Astrocyte (in vitro differentiated cells and primary cell): ENCODE data around the gene AGPAT3. TPM values are rescaled to one million over a fixed set of nuclear protein-coding genes. Genes with fewer than 3 reads are reported as not detected.

Experiments used
- DNase-seq: peaks from one replicate; pipeline ENCODE4 v3.0.0-alpha.2; 2010; ENCODE audit warnings: low read depth
- FAIRE-seq: peaks from 2 replicates; lab custom pipeline; 2011; peaks lifted over from hg19 to GRCh38; lab: Jason Lieb, UNC
- H2AFZ ChIP-seq: 2 replicates; pipeline ENCODE4 v1.6.0; 2012; ENCODE audit warnings: low read depth, low read length, inconsistent platforms
- H3K27ac ChIP-seq: 2 replicates; pipeline ENCODE4 v1.5.1; 2011; ENCODE audit warnings: low read depth, low read length, inconsistent platforms
- H3K27me3 ChIP-seq: 2 replicates; pipeline ENCODE4 v1.6.0; 2011; ENCODE audit warnings: low read length, inconsistent platforms; ENCODE audit not compliant: insufficient read depth
- H3K36me3 ChIP-seq: 2 replicates; pipeline ENCODE4 v1.5.1; 2011; ENCODE audit warnings: low read length, inconsistent platforms; ENCODE audit not compliant: insufficient read depth
- H3K4me1 ChIP-seq: 2 replicates; pipeline ENCODE4 v1.5.1; 2011; ENCODE audit warnings: low read length, inconsistent platforms; ENCODE audit not compliant: insufficient read depth
- H3K4me2 ChIP-seq: 2 replicates; pipeline ENCODE4 v1.6.0; 2012; ENCODE audit warnings: low read length, inconsistent platforms
- H3K4me3 ChIP-seq: 2 replicates; pipeline ENCODE4 v1.5.1; 2011; ENCODE audit warnings: low read depth, mild to moderate bottlenecking, low read length, inconsistent platforms; ENCODE audit not compliant: insufficient read depth
- H3K79me2 ChIP-seq: 2 replicates; pipeline ENCODE4 v1.6.0; 2012; ENCODE audit warnings: mild to moderate bottlenecking, low read length, inconsistent platforms; ENCODE audit not compliant: insufficient read depth
- H3K9ac ChIP-seq: 2 replicates; pipeline ENCODE4 v1.6.0; 2012; ENCODE audit warnings: mild to moderate bottlenecking, low read length, inconsistent platforms
- H3K9me3 ChIP-seq: 2 replicates; pipeline ENCODE4 v1.5.1; 2012; ENCODE audit warnings: low read depth, mild to moderate bottlenecking, low read length, inconsistent platforms; ENCODE audit not compliant: insufficient read depth
- H4K20me1 ChIP-seq: 2 replicates; pipeline ENCODE4 v1.6.0; 2012; ENCODE audit warnings: low read length, inconsistent platforms; ENCODE audit not compliant: insufficient read depth
- H3K27ac Mint-ChIP-seq: one replicate; pipeline ENCODE4 v1.8.0; 2021; ENCODE audit warnings: mild to moderate bottlenecking, mixed read lengths; ENCODE audit not compliant: unreplicated experiment
- H3K27me3 Mint-ChIP-seq: one replicate; pipeline ENCODE4 v1.8.0; 2021; ENCODE audit warnings: low read depth, mixed read lengths; ENCODE audit not compliant: unreplicated experiment
- H3K36me3 Mint-ChIP-seq: one replicate; pipeline ENCODE4 v1.8.0; 2021; ENCODE audit warnings: low read depth, mixed read lengths; ENCODE audit not compliant: unreplicated experiment
- H3K4me1 Mint-ChIP-seq: one replicate; pipeline ENCODE4 v1.8.0; 2021; ENCODE audit warnings: low read depth, mixed read lengths; ENCODE audit not compliant: unreplicated experiment
- H3K4me3 Mint-ChIP-seq: one replicate; pipeline ENCODE4 v1.8.0; 2021; ENCODE audit warnings: mild to moderate bottlenecking, moderate library complexity, mixed read lengths; ENCODE audit not compliant: unreplicated experiment
- H3K9me3 Mint-ChIP-seq: one replicate; pipeline ENCODE4 v1.8.0; 2021; ENCODE audit warnings: mild to moderate bottlenecking, mixed read lengths; ENCODE audit not compliant: unreplicated experiment
- CTCF ChIP-seq: IDR thresholded peaks from 2 replicates; pipeline ENCODE4 v1.5.1; 2011; ENCODE audit warnings: low read depth, mild to moderate bottlenecking, inconsistent platforms, low read length, moderate library complexity; ENCODE audit not compliant: insufficient read depth
- EZH2 ChIP-seq: IDR thresholded peaks from 2 replicates; pipeline ENCODE4 v1.6.1; 2012; ENCODE audit warnings: mild to moderate bottlenecking, low read length, inconsistent platforms; ENCODE audit not compliant: insufficient read depth
- total RNA-seq: library from RNA; stranded (reverse); gene quantifications from 2 replicates; pipeline ENCODE4 v1.2.1, GENCODE V29; 2021

Gene AGPAT3
- total RNA-seq, 1 donor from 2014 or later: 34.7 TPM

- Histone ChIP-seq H3K36me3 (no peaks in the 10 kb centered on the region), H3K79me2 (peaks cover 52% of the 10 kb centered on the region), H4K20me1 (peaks cover 70% of the 10 kb centered on the region), H3K9me3 (no peaks in the 10 kb centered on the region), H3K4me1 (no peaks in the 10 kb centered on the region), H3K27ac (no peak overlapping the region), H3K4me3 (no peak overlapping the region), H3K27me3 (no peaks in the 10 kb centered on the region), H3K4me2 (no peak overlapping the region), H2AFZ (no peak overlapping the region), H3K9ac (no peak overlapping the region)
- no peak for FAIRE-seq
- no peak overlapping the region for H3K4me3 Mint-ChIP-seq
- H3K4me1 Mint-ChIP-seq: no peaks in the 10 kb centered on the region
- no peak overlapping the region for H3K27ac Mint-ChIP-seq
- H3K27me3 Mint-ChIP-seq: no peaks in the 10 kb centered on the region
- TF ChIP-seq EZH2: no peak
- no peak for TF ChIP-seq CTCF
- DNase-seq: no peak
- H3K36me3 Mint-ChIP-seq: peaks cover 8% of the 10 kb centered on the region
- H3K9me3 Mint-ChIP-seq: no peaks in the 10 kb centered on the region
Measured at GRCh38 chr21:43874085-43874805, 9.2 kb downstream of the AGPAT3 start.

- Mint-ChIP-seq H3K4me1 (peaks cover 12% of the 10 kb centered on the region), H3K36me3 (peaks cover 11% of the 10 kb centered on the region), H3K27ac (no peak overlapping the region), H3K9me3 (no peaks in the 10 kb centered on the region), H3K27me3 (no peaks in the 10 kb centered on the region), H3K4me3 (no peak overlapping the region)
- DNase-seq (no peak), FAIRE-seq (no peak)
- TF ChIP-seq EZH2 (no peak), CTCF (no peak)
- Histone ChIP-seq H3K4me2 (no peak overlapping the region), H3K4me1 (peaks cover 6% of the 10 kb centered on the region), H3K27me3 (no peaks in the 10 kb centered on the region), H2AFZ (no peak overlapping the region), H3K4me3 (no peak overlapping the region), H4K20me1 (peaks cover 67% of the 10 kb centered on the region), H3K9ac (no peak overlapping the region), H3K9me3 (no peaks in the 10 kb centered on the region), H3K36me3 (no peaks in the 10 kb centered on the region), H3K79me2 (peaks cover 42% of the 10 kb centered on the region), H3K27ac (no peak overlapping the region)
Measured at GRCh38 chr21:43876605-43877004, 11.6 kb downstream of the AGPAT3 start.

- Mint-ChIP-seq H3K27ac (peak overlapping the region; percentile 14), H3K4me1 (peaks cover 12% of the 10 kb centered on the region), H3K9me3 (no peaks in the 10 kb centered on the region), H3K36me3 (peaks cover 9% of the 10 kb centered on the region), H3K4me3 (no peak overlapping the region), H3K27me3 (no peaks in the 10 kb centered on the region)
- TF ChIP-seq EZH2 (no peak), CTCF (no peak)
- Histone ChIP-seq H3K9ac (no peak overlapping the region), H3K9me3 (no peaks in the 10 kb centered on the region), H3K4me2 (no peak overlapping the region), H2AFZ (no peak overlapping the region), H3K36me3 (no peaks in the 10 kb centered on the region), H3K27ac (no peak overlapping the region), H3K79me2 (peaks cover 37% of the 10 kb centered on the region), H4K20me1 (peaks cover 74% of the 10 kb centered on the region), H3K4me1 (peaks cover 6% of the 10 kb centered on the region), H3K4me3 (no peak overlapping the region), H3K27me3 (no peaks in the 10 kb centered on the region)
- DNase-seq (no peak), FAIRE-seq (no peak)
Measured at GRCh38 chr21:43877936-43878575, 13.0 kb downstream of the AGPAT3 start.
